CD4-positive, alpha-beta T cell (primary cell): Measurements from ENCODE around the gene PRR5L. TPM values are rescaled to one million over a fixed set of nuclear protein-coding genes. Genes with fewer than 3 reads are reported as not detected.

Experiments
- ATAC-seq: fragments of 200-7000 bp; cut with Tn5 transposase; one replicate; pipeline ENCODE4 v1.10.0; 2022; ENCODE audit warnings: mild to moderate bottlenecking; ENCODE audit not compliant: poor library complexity
- CTCF ChIA-PET: fragments of 350-600 bp; sonication (Branson Sonifier 250); formaldehyde crosslinking; loops from one replicate; lab custom pipeline; 2021; ENCODE audit warnings: antibody characterized with exemption, inconsistent platforms; lab: Charles Lee
- POLR2A ChIA-PET: fragments of 350-600 bp; sonication (Branson Sonifier 250); formaldehyde crosslinking; loops from one replicate; lab custom pipeline; 2021; ENCODE audit warnings: antibody characterized with exemption, inconsistent platforms; lab: Charles Lee
- DNase-seq, 14 experiments: peaks; one replicate each; pipeline ENCODE4 v3.0.0-alpha.2; 2013 to 2020; ENCODE audit warnings: mixed read lengths in 2 of 14
- H3K27ac ChIP-seq, 2 donors: one replicate each; pipeline versions ENCODE4 v1.5.1 to v1.7.0; 2013; ENCODE audit warnings: low read length in 2 of 2, low read depth in 1 of 2, mild to moderate bottlenecking in 1 of 2
- H3K27me3 ChIP-seq, 2 experiments: 1 replicate in 1 of 2; 2 replicates in 1 of 2; pipeline versions ENCODE4 v1.6.1 to v1.7.0; 2013; ENCODE audit warnings: low read length in 2 of 2, control low read depth in 1 of 2, mild to moderate bottlenecking in 1 of 2, moderate library complexity in 1 of 2; ENCODE audit not compliant: insufficient read depth in 2 of 2, control insufficient read depth in 1 of 2
- H3K36me3 ChIP-seq: one replicate; pipeline ENCODE4 v1.6.1; 2013; ENCODE audit warnings: low read length, control low read depth; ENCODE audit not compliant: insufficient read depth
- H3K4me1 ChIP-seq: one replicate; pipeline ENCODE4 v1.6.1; 2013; ENCODE audit warnings: low read length, control low read depth; ENCODE audit not compliant: insufficient read depth
- H3K4me3 ChIP-seq: one replicate; pipeline ENCODE4 v1.5.1; 2013; ENCODE audit warnings: mild to moderate bottlenecking, low read length, moderate library complexity
- H3K9me3 ChIP-seq, 2 experiments: 1 replicate in 1 of 2; 2 replicates in 1 of 2; pipeline versions ENCODE4 v1.6.1 to v1.7.0; 2013; ENCODE audit warnings: low read length in 2 of 2, mild to moderate bottlenecking in 2 of 2, control low read depth in 1 of 2, moderate library complexity in 1 of 2; ENCODE audit not compliant: control insufficient read depth in 1 of 2, insufficient read depth in 1 of 2
- H3K27ac Mint-ChIP-seq: one replicate; pipeline ENCODE4 v1.8.0; 2020; ENCODE audit warnings: mixed read lengths
- H3K27me3 Mint-ChIP-seq: one replicate; pipeline ENCODE4 v1.8.0; 2021; ENCODE audit warnings: mixed read lengths
- H3K36me3 Mint-ChIP-seq: one replicate; pipeline ENCODE4 v1.8.0; 2021; ENCODE audit warnings: low read depth, mixed read lengths
- H3K4me1 Mint-ChIP-seq: one replicate; pipeline ENCODE4 v1.8.0; 2021; ENCODE audit warnings: low read depth, mixed read lengths
- H3K4me3 Mint-ChIP-seq: one replicate; pipeline ENCODE4 v1.8.0; 2020; ENCODE audit warnings: mild to moderate bottlenecking, mixed read lengths
- H3K9me3 Mint-ChIP-seq: one replicate; pipeline ENCODE4 v1.8.0; 2020; ENCODE audit warnings: mixed read lengths
- CTCF ChIP-seq: fragments of 200-600 bp; IDR thresholded peaks from one replicate; pipeline ENCODE4 v1.8.0; 2022; ENCODE audit warnings: antibody characterized with exemption, mild to moderate bottlenecking
- intact Hi-C, 2 experiments: fragments of 100-400 bp; cut with DNase I in 1 of 2; cut with micrococcal nuclease in 1 of 2; formaldehyde crosslinking; loops; one replicate each; pipeline versions ENCODE4 v1.15.1 to v1.9.0; 2023 to 2025; cut with DNase I, micrococcal nuclease
- total RNA-seq, 174 experiments: library from RNA in 2 of 174; stranded (reverse) in 2 of 174; gene quantifications; one replicate each; pipeline ENCODE4 v1.2.3 and lab custom pipeline; 2021 to 2026

Gene PRR5L
- total RNA-seq, 2 experiments from 2014 or later = 5.4 to 7.6 TPM

GRCh38 chr11:36373016-36374010 lies 77.2 kb downstream of the PRR5L start:
- H3K9me3 ChIP-seq = peaks cover 0 to 4% of the 10 kb centered on the region in 2 experiments
- intact Hi-C loops = no loop called here
- no peaks in the 10 kb centered on the region for H3K36me3 ChIP-seq
- Mint-ChIP-seq H3K9me3 (no peaks in the 10 kb centered on the region), H3K4me1 (peaks cover 18% of the 10 kb centered on the region), H3K27ac (no peak overlapping the region), H3K27me3 (peaks cover 54% of the 10 kb centered on the region), H3K36me3 (no peaks in the 10 kb centered on the region), H3K4me3 (no peak overlapping the region)
- ChIA-PET POLR2A (interaction anchor here (1.0 kb wide), 1 partner anchor 10 kb away, joined by 3 read pairs; no protein-coding TSS in a partner anchor), CTCF (no interaction called here)
- peaks cover 12 to 22% of the 10 kb centered on the region in 2 experiments for H3K27me3 ChIP-seq
- no peak overlapping the region for H3K4me3 ChIP-seq
- no peak overlapping the region for H3K27ac ChIP-seq
- peaks cover 26% of the 10 kb centered on the region for H3K4me1 ChIP-seq
- no peak for TF ChIP-seq CTCF
- ATAC-seq (no peak), DNase-seq (no peak)

- H3K36me3 ChIP-seq = no peaks in the 10 kb centered on the region
- Mint-ChIP-seq H3K27me3 (peaks cover 64% of the 10 kb centered on the region), H3K27ac (peak overlapping the region; percentile 76), H3K4me3 (no peak overlapping the region), H3K4me1 (peaks cover 32% of the 10 kb centered on the region), H3K9me3 (no peaks in the 10 kb centered on the region), H3K36me3 (no peaks in the 10 kb centered on the region)
- CTCF ChIA-PET = interaction anchor here (3.5 kb wide), 1 partner anchor 21 kb away, joined by 20 read pairs; no protein-coding TSS in a partner anchor
- DNase-seq (no peak), ATAC-seq (no peak)
- POLR2A ChIA-PET = interaction anchor here (2.5 kb wide), 1 partner anchor 14 kb away, joined by 7 read pairs; no protein-coding TSS in a partner anchor
- H3K4me1 ChIP-seq = peaks cover 29% of the 10 kb centered on the region
- H3K27ac ChIP-seq = no peak overlapping the region
- peaks cover 12 to 28% of the 10 kb centered on the region in 2 experiments for H3K27me3 ChIP-seq
- no peak overlapping the region for H3K4me3 ChIP-seq
- intact Hi-C loops = no loop called here
- H3K9me3 ChIP-seq = peaks cover 0 to 4% of the 10 kb centered on the region in 2 experiments
- no peak for TF ChIP-seq CTCF
Observed at GRCh38 chr11:36374726-36375125, 78.6 kb downstream of the PRR5L start.

GRCh38 chr11:36375353-36376008 lies 79.4 kb downstream of the PRR5L start:
- Mint-ChIP-seq H3K4me1 (peaks cover 39% of the 10 kb centered on the region), H3K4me3 (peak overlapping the region; percentile 85), H3K27me3 (peaks cover 65% of the 10 kb centered on the region), H3K9me3 (no peaks in the 10 kb centered on the region), H3K27ac (peak overlapping the region; percentile 76), H3K36me3 (no peaks in the 10 kb centered on the region)
- no peak for TF ChIP-seq CTCF
- ATAC-seq (no peak), DNase-seq (peak in 2 of 14 experiments; percentile 37 to 53)
- Histone ChIP-seq H3K27ac (no peak overlapping the region), H3K27me3 (peaks cover 12 to 28% of the 10 kb centered on the region in 2 experiments), H3K4me3 (peak overlapping the region; percentile 78), H3K36me3 (no peaks in the 10 kb centered on the region), H3K9me3 (peaks cover 0 to 4% of the 10 kb centered on the region in 2 experiments), H3K4me1 (peaks cover 34% of the 10 kb centered on the region)
- intact Hi-C loops = no loop called here
- CTCF ChIA-PET = interaction anchor here (0.6 to 3.5 kb wide), 7 partner anchors 15 to 831 kb away, joined by 3 to 20 read pairs (median 4); partner anchors contain the start of gene TRAF6
- POLR2A ChIA-PET = interaction anchor here (0.6 to 3.7 kb wide), 7 partner anchors 12 to 55 kb away, joined by 3 to 18 read pairs (median 3); no protein-coding TSS in a partner anchor
